H9 (cell line): ENCODE data around the gene CCDC187. TPM values are rescaled to one million over a fixed set of nuclear protein-coding genes. Genes with fewer than 3 reads are reported as not detected.

Experiments
- DNase-seq: peaks from one replicate; pipeline ENCODE4 v3.0.0-alpha.2; 2017
- H2AFZ ChIP-seq: one replicate; pipeline ENCODE4 v1.6.1; 2013; ENCODE audit warnings: mild to moderate bottlenecking, low read length, control low read depth, moderate library complexity
- H2AK5ac ChIP-seq: 2 replicates; pipeline ENCODE4 v1.6.1; 2013; ENCODE audit warnings: low read length, control low read depth, mixed read lengths; ENCODE audit not compliant: insufficient read length
- H2BK120ac ChIP-seq: one replicate; pipeline ENCODE4 v1.6.1; 2013; ENCODE audit warnings: low read depth, mild to moderate bottlenecking, low read length, control low read depth, inconsistent platforms; ENCODE audit not compliant: poor library complexity, severe bottlenecking
- H2BK12ac ChIP-seq: 2 replicates; pipeline ENCODE4 v1.6.1; 2013; ENCODE audit warnings: low read length, control low read depth, mixed read lengths, low read depth; ENCODE audit not compliant: insufficient read length
- H2BK15ac ChIP-seq: 2 replicates; pipeline ENCODE4 v1.6.1; 2013; ENCODE audit warnings: low read depth, low read length, control low read depth
- H2BK20ac ChIP-seq: one replicate; pipeline ENCODE4 v1.6.1; 2013; ENCODE audit warnings: low read depth, mild to moderate bottlenecking, low read length, control low read depth, inconsistent platforms; ENCODE audit not compliant: poor library complexity, severe bottlenecking
- H2BK5ac ChIP-seq: 2 replicates; pipeline ENCODE4 v1.6.1; 2013; ENCODE audit warnings: low read length, control low read depth, mixed read lengths; ENCODE audit not compliant: insufficient read length
- H3K14ac ChIP-seq: 2 replicates; pipeline ENCODE4 v1.6.1; 2013; ENCODE audit warnings: low read length, control low read depth; ENCODE audit not compliant: insufficient read depth
- H3K18ac ChIP-seq: 2 replicates; pipeline ENCODE4 v1.6.1; 2013; ENCODE audit warnings: low read depth, mild to moderate bottlenecking, mixed read lengths, low read length, control low read depth; ENCODE audit not compliant: insufficient read length
- H3K23ac ChIP-seq: 2 replicates; pipeline ENCODE4 v1.6.1; 2013; ENCODE audit warnings: low read length, control low read depth, mixed read lengths, low read depth; ENCODE audit not compliant: insufficient read length
- H3K23me2 ChIP-seq: 2 replicates; pipeline ENCODE4 v1.6.1; 2013; ENCODE audit warnings: low read depth, mild to moderate bottlenecking, mixed read lengths, low read length, control low read depth; ENCODE audit not compliant: insufficient read length, poor library complexity, severe bottlenecking
- H3K27ac ChIP-seq: 2 replicates; pipeline ENCODE4 v1.5.1; 2013; ENCODE audit warnings: low read length, control low read depth, mixed read lengths, low read depth; ENCODE audit not compliant: insufficient read length
- H3K27me3 ChIP-seq: 2 replicates; pipeline ENCODE4 v1.6.1; 2013; ENCODE audit warnings: low read length, control low read depth, inconsistent platforms; ENCODE audit not compliant: insufficient read depth
- H3K4ac ChIP-seq: 2 replicates; pipeline ENCODE4 v1.6.1; 2013; ENCODE audit warnings: low read depth, mild to moderate bottlenecking, control low read depth, inconsistent platforms, low read length, moderate library complexity
- H3K4me1 ChIP-seq: 2 replicates; pipeline ENCODE4 v1.6.1; 2013; ENCODE audit warnings: low read length, control low read depth, inconsistent platforms; ENCODE audit not compliant: insufficient read depth
- H3K4me2 ChIP-seq: 2 replicates; pipeline ENCODE4 v1.6.1; 2013; ENCODE audit warnings: low read length, control low read depth, mixed read lengths; ENCODE audit not compliant: insufficient read length, insufficient read depth
- H3K56ac ChIP-seq: 2 replicates; pipeline ENCODE4 v1.6.1; 2013; ENCODE audit warnings: low read depth, mild to moderate bottlenecking, mixed read lengths, low read length, control low read depth; ENCODE audit not compliant: insufficient read length
- H3K79me1 ChIP-seq: 2 replicates; pipeline ENCODE4 v1.6.1; 2013; ENCODE audit warnings: low read depth, mild to moderate bottlenecking, moderate library complexity, low read length, control low read depth, inconsistent platforms; ENCODE audit not compliant: insufficient read depth, poor library complexity, severe bottlenecking
- H3K79me2 ChIP-seq: 2 replicates; pipeline ENCODE4 v1.6.1; 2013; ENCODE audit warnings: low read length, control low read depth, inconsistent platforms; ENCODE audit not compliant: insufficient read depth
- H3K9ac ChIP-seq: 2 replicates; pipeline ENCODE4 v1.6.1; 2013; ENCODE audit warnings: low read length, control low read depth, mixed read lengths; ENCODE audit not compliant: insufficient read length; ENCODE audit errors: extremely low read depth
- H3K9me3 ChIP-seq: one replicate; pipeline ENCODE4 v1.6.1; 2013; ENCODE audit warnings: low read depth, low read length, inconsistent platforms; ENCODE audit not compliant: control insufficient read depth
- H3T11ph ChIP-seq: one replicate; pipeline ENCODE4 v1.6.1; 2013; ENCODE audit warnings: mild to moderate bottlenecking, low read length, control low read depth, inconsistent platforms
- H4K20me1 ChIP-seq: one replicate; pipeline ENCODE4 v1.6.1; 2013; ENCODE audit not compliant: control insufficient read depth, insufficient read length, insufficient read depth
- H4K5ac ChIP-seq: 2 replicates; pipeline ENCODE4 v1.6.1; 2013; ENCODE audit warnings: low read depth, mild to moderate bottlenecking, mixed read lengths, low read length, control low read depth; ENCODE audit not compliant: insufficient read length
- H4K8ac ChIP-seq: replicated peaks from 2 replicates; pipeline ENCODE4 v1.6.1; 2013; ENCODE audit warnings: low read length, control low read depth, mixed read lengths, low read depth; ENCODE audit not compliant: insufficient read length
- H4K91ac ChIP-seq: 2 replicates; pipeline ENCODE4 v1.6.1; 2013; ENCODE audit warnings: low read depth, mild to moderate bottlenecking, moderate library complexity, mixed read lengths, low read length, control low read depth; ENCODE audit not compliant: insufficient read length
- H3K27ac Mint-ChIP-seq, 3 experiments: 2 replicates in 2 of 3; 3 replicates in 1 of 3; pipeline ENCODE4 v1.8.0; 2020 to 2021; ENCODE audit warnings: mixed read lengths in 3 of 3, mild to moderate bottlenecking in 1 of 3, moderate library complexity in 1 of 3
- H3K27me3 Mint-ChIP-seq: 2 replicates; pipeline ENCODE4 v1.8.0; 2021; ENCODE audit warnings: low read depth, mild to moderate bottlenecking, moderate library complexity, mixed read lengths
- H3K36me3 Mint-ChIP-seq, 3 experiments: 2 replicates in 2 of 3; 3 replicates in 1 of 3; pipeline ENCODE4 v1.8.0; 2020 to 2021; ENCODE audit warnings: low read depth in 3 of 3, mixed read lengths in 3 of 3; ENCODE audit not compliant: insufficient read depth in 1 of 3
- H3K4me1 Mint-ChIP-seq, 2 experiments: 2 replicates each; pipeline ENCODE4 v1.8.0; 2020; ENCODE audit warnings: mixed read lengths in 2 of 2
- H3K4me3 Mint-ChIP-seq, 2 experiments: 2 replicates in 1 of 2; 3 replicates in 1 of 2; pipeline ENCODE4 v1.8.0; 2020 to 2021; ENCODE audit warnings: mild to moderate bottlenecking in 2 of 2, mixed read lengths in 2 of 2, moderate library complexity in 1 of 2
- H3K9me3 Mint-ChIP-seq, 2 experiments: 2 replicates in 1 of 2; 3 replicates in 1 of 2; pipeline ENCODE4 v1.8.0; 2020; ENCODE audit warnings: mild to moderate bottlenecking in 2 of 2, mixed read lengths in 2 of 2, moderate library complexity in 1 of 2
- WGBS: extraction: QIAGEN DNeasy Blood & Tissue Kit; methylation state at CpG from one replicate; pipeline ENCODE4 v1.1.7; 2013; ENCODE audit warnings: missing lambda C conversion rate, low lambda C conversion rate, mixed read lengths; ENCODE audit not compliant: insufficient read length; ENCODE audit errors: extremely low coverage; 5-methylcytosine and 5-hydroxymethylcytosine counted together
- total RNA-seq: library from RNA; stranded (reverse); gene quantifications from 2 replicates; pipeline ENCODE4 v1.2.1, GENCODE V29; 2021
- TF ChIP-seq, protein P1 (sequence below): fragments of 200-600 bp; sonication (generic); conservative IDR thresholded peaks from 3 replicates; pipeline ENCODE4 v1.8.0; 2021; ENCODE audit warnings: antibody characterized with exemption, mild to moderate bottlenecking

Gene CCDC187
- total RNA-seq, 1 experiment from 2014 or later: 0.07 TPM

- no peak overlapping the region for H3K56ac ChIP-seq
- TF ChIP-seq, protein P1, sequence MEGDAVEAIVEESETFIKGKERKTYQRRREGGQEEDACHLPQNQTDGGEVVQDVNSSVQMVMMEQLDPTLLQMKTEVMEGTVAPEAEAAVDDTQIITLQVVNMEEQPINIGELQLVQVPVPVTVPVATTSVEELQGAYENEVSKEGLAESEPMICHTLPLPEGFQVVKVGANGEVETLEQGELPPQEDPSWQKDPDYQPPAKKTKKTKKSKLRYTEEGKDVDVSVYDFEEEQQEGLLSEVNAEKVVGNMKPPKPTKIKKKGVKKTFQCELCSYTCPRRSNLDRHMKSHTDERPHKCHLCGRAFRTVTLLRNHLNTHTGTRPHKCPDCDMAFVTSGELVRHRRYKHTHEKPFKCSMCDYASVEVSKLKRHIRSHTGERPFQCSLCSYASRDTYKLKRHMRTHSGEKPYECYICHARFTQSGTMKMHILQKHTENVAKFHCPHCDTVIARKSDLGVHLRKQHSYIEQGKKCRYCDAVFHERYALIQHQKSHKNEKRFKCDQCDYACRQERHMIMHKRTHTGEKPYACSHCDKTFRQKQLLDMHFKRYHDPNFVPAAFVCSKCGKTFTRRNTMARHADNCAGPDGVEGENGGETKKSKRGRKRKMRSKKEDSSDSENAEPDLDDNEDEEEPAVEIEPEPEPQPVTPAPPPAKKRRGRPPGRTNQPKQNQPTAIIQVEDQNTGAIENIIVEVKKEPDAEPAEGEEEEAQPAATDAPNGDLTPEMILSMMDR: no peak
- no peak overlapping the region for H3K27ac ChIP-seq
- no CpG with 5 or more reads among the region's 1 CpG for WGBS
- no peak overlapping the region for H4K8ac ChIP-seq
- H3K14ac ChIP-seq: no peak overlapping the region
- H4K5ac ChIP-seq: no peak overlapping the region
- no peaks in the 10 kb centered on the region for H3K79me1 ChIP-seq
- no peak overlapping the region for H2BK12ac ChIP-seq
- no peak overlapping the region for H2BK120ac ChIP-seq
- no peak overlapping the region for H3K4ac ChIP-seq
- no peak overlapping the region for H3K18ac ChIP-seq
- no peak overlapping the region for H3T11ph ChIP-seq
- H3K27me3 ChIP-seq: no peaks in the 10 kb centered on the region
- no peak overlapping the region for H3K23ac ChIP-seq
- H2BK20ac ChIP-seq: no peak overlapping the region
- Mint-ChIP-seq H3K4me3 (no peak overlapping the region), H3K9me3 (peaks cover 0 to 3% of the 10 kb centered on the region in 2 experiments; a peak in 2 of 5 replicates), H3K27ac (no peak overlapping the region), H3K27me3 (peaks cover 3% of the 10 kb centered on the region; the same call in 1 of the 2 replicates), H3K4me1 (peaks cover 4 to 10% of the 10 kb centered on the region in 2 experiments; a peak in 2 of 4 replicates), H3K36me3 (no peaks in the 10 kb centered on the region)
- H3K9ac ChIP-seq: no peak overlapping the region
- no peak overlapping the region for H2BK5ac ChIP-seq
- H3K4me1 ChIP-seq: no peaks in the 10 kb centered on the region
- H3K23me2 ChIP-seq: peaks cover under 1% of the 10 kb centered on the region
- H4K20me1 ChIP-seq: no peaks in the 10 kb centered on the region
- no peak for DNase-seq
- H3K4me2 ChIP-seq: no peak overlapping the region
- H4K91ac ChIP-seq: no peak overlapping the region
- no peaks in the 10 kb centered on the region for H3K9me3 ChIP-seq
- H3K79me2 ChIP-seq: no peaks in the 10 kb centered on the region
- H2AK5ac ChIP-seq: no peak overlapping the region
- H2BK15ac ChIP-seq: no peak overlapping the region
- no peak overlapping the region for H2AFZ ChIP-seq
Measured at GRCh38 chr9:136278894-136279293, 25.0 kb downstream of the CCDC187 start.
